Uterus (tissue), 2 donors: Measurements from ENCODE around the gene BTNL3.
"Not testable (repeated sequence)": the region's sequence is repeated elsewhere in the genome, so short reads cannot be mapped to it uniquely, and the experiment has no call there.

ENCODE experiments used
- CTCF ChIP-seq, 4 experiments: fragments of 200-600 bp in 2 of 4; fragments of 450-650 bp in 2 of 4; sonication (generic) in 2 of 4; IDR thresholded peaks; one replicate each; pipeline ENCODE4 v1.5.1; 2016 to 2019; ENCODE audit warnings: antibody characterized with exemption in 4 of 4, mild to moderate bottlenecking in 2 of 4, moderate library complexity in 1 of 4
- POLR2A ChIP-seq, 2 donors: fragments of 450-650 bp; IDR thresholded peaks; one replicate each; pipeline ENCODE4 v1.6.1; 2016; ENCODE audit warnings: antibody characterized with exemption in 2 of 2, mild to moderate bottlenecking in 1 of 2, moderate library complexity in 1 of 2

GRCh38 chr5:181014654-181015053, 26.0 kb downstream of the BTNL3 start:
- not testable (repeated sequence) for TF ChIP-seq CTCF, POLR2A (IDR thresholded peaks at IDR 0.05)
